H1 (cell line): ENCODE data around the gene SLC26A11. TPM values are rescaled to one million over a fixed set of nuclear protein-coding genes. Genes with fewer than 3 reads are reported as not detected.

Experiments used
- BRCA1 ChIP-seq: IDR thresholded peaks from 2 replicates; pipeline ENCODE4 v1.6.1; 2012; ENCODE audit warnings: low read depth, low read length, improper control_type of control experiment
- CTCF ChIP-seq, 3 experiments: IDR thresholded peaks; 1 replicate in 2 of 3; 2 replicates in 1 of 3; pipeline versions ENCODE4 v1.5.1 to v1.6.1; 2011; ENCODE audit warnings: low read length in 3 of 3, mild to moderate bottlenecking in 3 of 3, inconsistent platforms in 2 of 3, low read depth in 1 of 3, moderate library complexity in 1 of 3; ENCODE audit not compliant: insufficient read depth in 1 of 3; ENCODE audit errors: control extremely low read depth in 1 of 3
- E2F6 ChIP-seq: IDR thresholded peaks from 2 replicates; pipeline ENCODE4 v1.6.1; 2012; ENCODE audit warnings: inconsistent platforms
- FOSL1 ChIP-seq: IDR thresholded peaks from 2 replicates; pipeline ENCODE4 v1.6.1; 2011; ENCODE audit warnings: mild to moderate bottlenecking, low read depth, low read length, moderate library complexity; ENCODE audit not compliant: insufficient read depth
- GTF2F1 ChIP-seq: IDR thresholded peaks from 2 replicates; pipeline ENCODE4 v1.6.1; 2012; ENCODE audit warnings: low read depth, low read length, improper control_type of control experiment, borderline replicate concordance
- KDM4A ChIP-seq: IDR thresholded peaks from one replicate; pipeline ENCODE4 v1.7.1; 2012; ENCODE audit warnings: low read depth, mild to moderate bottlenecking, moderate library complexity, low read length, inconsistent platforms; ENCODE audit not compliant: severe bottlenecking
- SP4 ChIP-seq: IDR thresholded peaks from 2 replicates; pipeline ENCODE4 v1.6.1; 2012; ENCODE audit warnings: low read length, inconsistent platforms
- SRF ChIP-seq: IDR thresholded peaks from 2 replicates; pipeline ENCODE4 v1.6.1; 2011; ENCODE audit warnings: mild to moderate bottlenecking, low read depth, low read length, moderate library complexity
- SUZ12 ChIP-seq: fragments of 200-600 bp; sonication (generic); IDR thresholded peaks from 2 replicates; pipeline ENCODE4 v1.6.1; 2012; ENCODE audit warnings: mild to moderate bottlenecking, inconsistent platforms, low read length, moderate library complexity, mixed read lengths
- TAF1 ChIP-seq: IDR thresholded peaks from 2 replicates; pipeline ENCODE4 v1.6.1; 2011; ENCODE audit warnings: mild to moderate bottlenecking, low read depth, low read length
- TCF12 ChIP-seq: IDR thresholded peaks from 2 replicates; pipeline ENCODE4 v1.6.1; 2011; ENCODE audit warnings: low read depth, mild to moderate bottlenecking, low read length
- polyA plus RNA-seq, 7 experiments: library from polyadenylated mRNA; depleted of rRNA in 3 of 7; stranded (reverse) in 5 of 7; unstranded in 2 of 7; fragments of >200 nt in 5 of 7; fragments of 200-250 nt in 2 of 7; gene quantifications; 1 replicate in 5 of 7; 2 replicates in 1 of 7; 4 replicates in 1 of 7; pipeline versions ENCODE4 v1.2.1 to v1.2.3, GENCODE V29; 2011 to 2013; ENCODE audit warnings: missing spikeins in 2 of 7, mixed read lengths in 2 of 7
- total RNA-seq: library from RNA; stranded (reverse); fragmentation: NEBNext Ultra II Directional; extraction: Animal tissue kit (Norgen Biotek cat#: 25700); gene quantifications from 2 replicates; pipeline ENCODE4 v1.2.1, GENCODE V29; 2021

SLC26A11 gene
- total and polyA plus RNA-seq, 2 of the 8 experiments (the other 6 are each of a cell fraction or from before 2014, with no cell fraction given): 15.5 to 25.9 TPM

DNA sequence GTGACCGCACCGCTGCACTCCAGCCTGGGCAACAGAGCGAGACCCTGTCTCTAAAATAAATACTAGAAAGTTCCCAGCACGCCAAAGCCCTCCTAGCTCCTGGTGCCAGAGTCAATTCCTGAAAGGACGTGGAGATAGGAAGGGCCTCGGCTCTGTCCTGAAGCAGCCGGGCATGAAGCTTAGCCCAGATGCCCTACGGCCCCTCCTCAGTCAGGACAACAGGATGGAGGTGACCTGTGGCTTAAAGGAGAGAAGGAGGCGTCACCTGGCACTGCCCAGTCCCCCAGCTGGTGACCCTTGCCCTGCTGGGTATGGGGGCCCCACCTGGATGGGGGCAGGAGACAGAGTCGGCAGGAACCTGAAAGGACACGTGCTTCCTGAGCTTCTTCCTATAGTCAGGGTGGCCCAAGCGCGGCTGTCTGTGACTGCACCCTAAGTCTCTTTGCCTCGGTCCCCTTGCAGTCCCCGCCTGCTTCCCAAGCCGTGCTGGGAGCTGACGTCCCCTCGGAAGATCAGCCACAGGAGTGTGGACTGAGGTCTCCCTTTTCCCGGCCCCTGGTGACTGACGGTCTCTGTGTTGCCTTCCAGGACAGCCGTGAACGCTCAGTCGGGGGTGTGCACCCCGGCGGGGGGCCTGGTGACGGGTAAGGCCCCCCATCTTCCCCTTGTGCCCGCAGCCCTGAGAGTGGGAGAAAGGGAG lies 25.5 kb downstream of the SLC26A11 start (continued):
- TF ChIP-seq CTCF (IDR thresholded peaks at IDR 0.05; ENCODE audit: control extremely low read depth in 1 of 3, insufficient read depth in 1 of 3, low read depth in 1 of 3, low read length in 3 of 3): no peak
- TF ChIP-seq TAF1: no peak
- no peak for TF ChIP-seq KDM4A
- no peak for TF ChIP-seq SP4
- TF ChIP-seq SUZ12: no peak
- no peak for TF ChIP-seq BRCA1
- no peak for TF ChIP-seq TCF12
- no peak for TF ChIP-seq E2F6
- TF ChIP-seq FOSL1: no peak
- no peak for TF ChIP-seq SRF
- TF ChIP-seq GTF2F1: no peak
